ENCODE results near the gene OR6C76.

DNA sequence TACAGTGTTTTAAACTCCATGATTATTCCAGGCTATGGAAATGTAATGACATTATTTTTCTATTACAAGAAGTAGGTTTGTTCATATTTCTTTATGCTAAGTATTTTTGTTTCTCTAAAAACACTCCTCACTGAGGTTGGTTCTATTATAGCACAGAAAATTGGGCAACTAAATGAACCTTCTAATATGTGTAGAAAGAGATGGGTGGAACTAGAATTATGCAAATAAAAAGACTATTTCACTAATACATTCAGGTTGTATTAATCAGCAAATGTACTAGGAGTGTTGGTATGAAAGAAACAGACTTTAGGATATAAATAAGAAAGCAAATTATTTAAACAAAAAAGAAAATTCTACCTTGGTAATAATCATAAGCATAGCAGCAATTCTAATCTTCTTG, 22.8 kb downstream of the OR6C76 start:
- TF ChIP-seq, protein P1, sequence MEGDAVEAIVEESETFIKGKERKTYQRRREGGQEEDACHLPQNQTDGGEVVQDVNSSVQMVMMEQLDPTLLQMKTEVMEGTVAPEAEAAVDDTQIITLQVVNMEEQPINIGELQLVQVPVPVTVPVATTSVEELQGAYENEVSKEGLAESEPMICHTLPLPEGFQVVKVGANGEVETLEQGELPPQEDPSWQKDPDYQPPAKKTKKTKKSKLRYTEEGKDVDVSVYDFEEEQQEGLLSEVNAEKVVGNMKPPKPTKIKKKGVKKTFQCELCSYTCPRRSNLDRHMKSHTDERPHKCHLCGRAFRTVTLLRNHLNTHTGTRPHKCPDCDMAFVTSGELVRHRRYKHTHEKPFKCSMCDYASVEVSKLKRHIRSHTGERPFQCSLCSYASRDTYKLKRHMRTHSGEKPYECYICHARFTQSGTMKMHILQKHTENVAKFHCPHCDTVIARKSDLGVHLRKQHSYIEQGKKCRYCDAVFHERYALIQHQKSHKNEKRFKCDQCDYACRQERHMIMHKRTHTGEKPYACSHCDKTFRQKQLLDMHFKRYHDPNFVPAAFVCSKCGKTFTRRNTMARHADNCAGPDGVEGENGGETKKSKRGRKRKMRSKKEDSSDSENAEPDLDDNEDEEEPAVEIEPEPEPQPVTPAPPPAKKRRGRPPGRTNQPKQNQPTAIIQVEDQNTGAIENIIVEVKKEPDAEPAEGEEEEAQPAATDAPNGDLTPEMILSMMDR (IDR thresholded peaks at IDR 0.05): no peak
- no peak for TF ChIP-seq POLR2A (IDR thresholded peaks at IDR 0.05)
